ENCODE data around the gene PTBP2.
"Not testable (repeated sequence)": the region's sequence is repeated elsewhere in the genome, so short reads cannot be mapped to it uniquely, and the experiment has no call there.

PTBP2 gene

DNA sequence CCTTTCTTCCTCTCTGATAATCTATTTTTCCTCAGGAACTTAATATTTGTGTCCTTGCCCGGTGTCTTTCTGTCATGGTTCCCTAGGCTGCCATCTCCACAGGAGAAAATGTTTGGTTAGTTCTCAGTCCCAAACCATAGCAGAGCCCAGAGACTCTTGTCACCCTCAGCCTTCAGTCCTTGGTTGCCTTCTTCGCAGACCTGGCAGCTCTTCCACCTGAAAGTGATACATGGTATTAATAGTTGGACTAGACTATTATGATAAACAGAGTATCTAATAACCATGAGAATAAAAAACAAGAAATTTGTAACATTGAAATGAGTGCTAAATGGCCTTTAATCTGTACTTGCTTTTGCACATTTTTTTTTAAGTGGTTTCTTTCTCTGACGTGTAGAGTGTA, 26.5 kb downstream of the PTBP2 start:
- no peak for DNase-seq (ENCODE audit: extremely low spot score)
- ChIA-PET POLR2A (no interaction called here), CTCF (no interaction called here)
- TF ChIP-seq L3MBTL2 (conservative IDR thresholded peaks at IDR 0.05) (no peak), TARDBP (IDR thresholded peaks at IDR 0.05) (no peak), FOXM1 (IDR thresholded peaks at IDR 0.05; ENCODE audit: borderline replicate concordance) (no peak), LEF1 (IDR thresholded peaks at IDR 0.05; ENCODE audit: borderline replicate concordance) (no peak), ZNF384 (IDR thresholded peaks at IDR 0.05) (no peak), ARNT (IDR thresholded peaks at IDR 0.05) (no peak), ELF4 (IDR thresholded peaks at IDR 0.05) (no peak), SP1 (IDR thresholded peaks at IDR 0.05) (no peak), SUZ12 (IDR thresholded peaks at IDR 0.05) (no peak), PKNOX1 (IDR thresholded peaks at IDR 0.05) (no peak), HDGF (IDR thresholded peaks at IDR 0.05; ENCODE audit: borderline replicate concordance) (no peak), CTBP1 (IDR thresholded peaks at IDR 0.05; ENCODE audit: borderline replicate concordance) (no peak), NFRKB (IDR thresholded peaks at IDR 0.05) (no peak), FOXA1 (IDR thresholded peaks at IDR 0.05) (no peak), BHLHE40 (IDR thresholded peaks at IDR 0.05; ENCODE audit: borderline replicate concordance) (no peak)

DNA sequence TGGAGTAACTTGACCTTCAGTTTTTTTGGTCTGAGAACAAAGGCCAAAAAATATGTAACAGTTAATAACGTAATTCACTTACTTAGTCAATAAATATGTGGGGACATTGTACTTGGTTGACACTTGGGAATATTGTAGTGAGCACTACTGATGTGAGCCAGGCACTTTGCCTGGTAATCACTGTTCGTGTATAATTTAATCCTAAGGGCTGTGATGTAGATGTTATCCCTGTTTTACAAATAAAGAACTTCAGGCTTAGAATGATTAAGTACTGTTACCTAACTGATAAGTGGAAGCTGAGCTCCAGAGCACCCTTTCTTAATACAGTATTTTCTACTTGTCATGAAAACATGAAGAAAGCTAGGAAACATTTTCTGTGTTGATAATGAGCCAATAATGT, 28.0 kb downstream of the PTBP2 start:
- POLR2A ChIA-PET, result no interaction called here
- TF ChIP-seq NFRKB (IDR thresholded peaks at IDR 0.05) (no peak), ELF4 (IDR thresholded peaks at IDR 0.05) (no peak), PKNOX1 (IDR thresholded peaks at IDR 0.05) (no peak), ZNF384 (IDR thresholded peaks at IDR 0.05) (no peak), LEF1 (IDR thresholded peaks at IDR 0.05; ENCODE audit: borderline replicate concordance) (no peak), BHLHE40 (IDR thresholded peaks at IDR 0.05; ENCODE audit: borderline replicate concordance) (no peak), TARDBP (IDR thresholded peaks at IDR 0.05) (no peak), FOXM1 (IDR thresholded peaks at IDR 0.05; ENCODE audit: borderline replicate concordance) (no peak), FOXA1 (IDR thresholded peaks at IDR 0.05) (no peak), SUZ12 (IDR thresholded peaks at IDR 0.05) (no peak), CTBP1 (IDR thresholded peaks at IDR 0.05; ENCODE audit: borderline replicate concordance) (no peak), HDGF (IDR thresholded peaks at IDR 0.05; ENCODE audit: borderline replicate concordance) (no peak), FOXK2 (IDR thresholded peaks at IDR 0.05) (no peak), ARNT (IDR thresholded peaks at IDR 0.05) (no peak)
- CTCF ChIA-PET, result interaction anchor here (0.6 kb wide), 1 partner anchor 150 kb away, joined by 4 read pairs; no protein-coding TSS in a partner anchor
- no peak for DNase-seq (ENCODE audit: extremely low spot score)

- TF ChIP-seq SP1 (IDR thresholded peaks at IDR 0.05), result no peak
- ChIA-PET POLR2A (no interaction called here), CTCF (no interaction called here)
- no peak for DNase-seq (ENCODE audit: extremely low spot score)
These were observed 30.8 kb downstream of the PTBP2 start for GRCh38 chr1:96752394-96752793.

GRCh38 chr1:96756789-96757188, 35.2 kb downstream of the PTBP2 start:
- no peak for DNase-seq (ENCODE audit: extremely low spot score)

DNA sequence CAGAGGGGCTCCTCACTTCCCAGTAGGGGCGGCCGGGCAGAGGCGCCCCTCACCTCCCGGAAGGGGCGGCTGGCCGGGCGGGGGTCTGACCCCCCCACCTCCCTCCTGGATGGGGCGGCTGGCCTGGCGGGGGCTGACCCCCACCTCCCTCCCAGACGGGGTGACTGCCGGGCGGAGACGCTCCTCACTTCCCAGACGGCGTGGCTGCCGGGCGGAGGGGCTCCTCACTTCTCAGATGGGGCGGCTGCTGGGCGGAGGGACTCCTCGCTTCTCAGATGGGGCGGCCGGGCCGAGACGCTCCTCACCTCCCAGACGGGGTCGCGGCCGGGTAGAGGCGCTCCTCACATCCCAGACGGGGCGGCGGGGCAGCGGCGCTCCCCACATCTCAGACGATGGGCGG, 41.0 kb downstream of the PTBP2 start:
- DNase-seq (ENCODE audit: extremely low spot score); CTCF ChIA-PET; POLR2A ChIA-PET: not testable (repeated sequence)

More at GRCh38 chr1:96756789-96757188, 35.2 kb downstream of the PTBP2 start:
- TF ChIP-seq ZNF384 (IDR thresholded peaks at IDR 0.05) (no peak), SP1 (IDR thresholded peaks at IDR 0.05) (no peak), FOXA1 (IDR thresholded peaks at IDR 0.05) (no peak), BHLHE40 (IDR thresholded peaks at IDR 0.05; ENCODE audit: borderline replicate concordance) (no peak), L3MBTL2 (conservative IDR thresholded peaks at IDR 0.05) (no peak), HDGF (IDR thresholded peaks at IDR 0.05; ENCODE audit: borderline replicate concordance) (no peak), NFRKB (IDR thresholded peaks at IDR 0.05) (no peak), SUZ12 (IDR thresholded peaks at IDR 0.05) (no peak), CTBP1 (IDR thresholded peaks at IDR 0.05; ENCODE audit: borderline replicate concordance) (no peak), ARNT (IDR thresholded peaks at IDR 0.05) (no peak)
- POLR2A ChIA-PET, result no interaction called here
- CTCF ChIA-PET, result no interaction called here

DNA sequence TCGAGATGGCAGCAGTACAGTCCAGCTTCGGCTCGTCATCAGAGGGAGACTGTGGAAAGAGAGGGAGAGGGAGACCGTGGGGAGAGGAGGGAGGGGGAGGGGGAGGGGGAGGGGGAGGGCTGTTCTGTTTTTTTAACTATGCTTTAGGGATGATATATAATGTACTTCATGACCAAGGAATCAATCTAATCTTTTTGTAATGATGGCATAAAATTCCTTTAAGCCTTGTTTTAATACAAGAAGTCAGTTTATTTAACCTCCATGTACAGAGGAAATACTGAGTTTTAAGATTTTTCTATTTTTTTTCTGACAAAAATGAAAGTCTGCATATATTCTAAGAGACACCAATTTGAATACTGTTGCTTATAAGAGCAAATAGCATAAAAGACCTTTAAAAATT, 41.9 kb downstream of the PTBP2 start:
- POLR2A ChIA-PET, result no interaction called here
- no peak for DNase-seq (ENCODE audit: extremely low spot score)
- CTCF ChIA-PET, result no interaction called here
- TF ChIP-seq FOXM1 (IDR thresholded peaks at IDR 0.05; ENCODE audit: borderline replicate concordance), result no peak
- no peak for TF ChIP-seq L3MBTL2 (conservative IDR thresholded peaks at IDR 0.05)
- TF ChIP-seq FOXA1 (IDR thresholded peaks at IDR 0.05), result no peak
- TF ChIP-seq ZNF384 (IDR thresholded peaks at IDR 0.05), result no peak
- TF ChIP-seq FOXK2 (IDR thresholded peaks at IDR 0.05), result no peak
- TF ChIP-seq NFRKB (IDR thresholded peaks at IDR 0.05), result no peak
- no peak for TF ChIP-seq HDGF (IDR thresholded peaks at IDR 0.05; ENCODE audit: borderline replicate concordance)
- TF ChIP-seq LEF1 (IDR thresholded peaks at IDR 0.05; ENCODE audit: borderline replicate concordance), result no peak

DNA sequence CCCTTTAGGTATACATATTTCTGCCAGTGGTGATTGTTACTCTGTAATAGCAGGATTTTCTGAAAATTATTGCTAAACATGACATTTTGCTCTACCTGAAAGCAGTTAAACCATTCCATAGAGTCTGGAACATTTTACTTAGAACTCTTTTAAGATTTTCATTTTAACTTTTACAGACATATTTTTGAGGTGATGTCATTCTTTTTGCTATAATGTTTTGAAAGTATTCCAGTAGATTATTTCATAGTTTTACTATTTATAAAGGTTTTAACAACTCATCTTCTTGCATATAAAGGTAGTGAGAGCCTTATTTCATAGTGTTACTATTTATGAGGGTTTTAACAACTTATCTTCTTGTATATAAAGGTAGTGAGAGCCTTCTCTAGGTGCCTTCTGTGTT, 42.9 kb downstream of the PTBP2 start:
- POLR2A ChIA-PET, result no interaction called here
- TF ChIP-seq L3MBTL2 (conservative IDR thresholded peaks at IDR 0.05) (no peak), CTBP1 (IDR thresholded peaks at IDR 0.05; ENCODE audit: borderline replicate concordance) (no peak), ARNT (IDR thresholded peaks at IDR 0.05) (no peak), TARDBP (IDR thresholded peaks at IDR 0.05) (no peak), FOXK2 (IDR thresholded peaks at IDR 0.05) (no peak), NFRKB (IDR thresholded peaks at IDR 0.05) (no peak), FOXM1 (IDR thresholded peaks at IDR 0.05; ENCODE audit: borderline replicate concordance) (no peak), SP1 (IDR thresholded peaks at IDR 0.05) (no peak)
- no peak for DNase-seq (ENCODE audit: extremely low spot score)
- CTCF ChIA-PET, result no interaction called here

- ChIA-PET CTCF (no interaction called here), POLR2A (no interaction called here)
These were observed 50.3 kb downstream of the PTBP2 start for GRCh38 chr1:96771847-96772246.

More at GRCh38 chr1:96771847-96772246, 50.3 kb downstream of the PTBP2 start:
- TF ChIP-seq ZNF384 (IDR thresholded peaks at IDR 0.05), result no peak
- TF ChIP-seq FOXK2 (IDR thresholded peaks at IDR 0.05), result no peak
- TF ChIP-seq HDGF (IDR thresholded peaks at IDR 0.05; ENCODE audit: borderline replicate concordance), result no peak
- no peak for TF ChIP-seq FOXA1 (IDR thresholded peaks at IDR 0.05)
- no peak for TF ChIP-seq SP1 (IDR thresholded peaks at IDR 0.05)
- no peak for TF ChIP-seq ELF4 (IDR thresholded peaks at IDR 0.05)
- no peak for TF ChIP-seq LEF1 (IDR thresholded peaks at IDR 0.05; ENCODE audit: borderline replicate concordance)
- no peak for TF ChIP-seq TARDBP (IDR thresholded peaks at IDR 0.05)
- no peak for DNase-seq (ENCODE audit: extremely low spot score)

Data from HEK293T (cell line).